ENCODE measurements around the gene PIP4K2C. TPM values are rescaled to one million over a fixed set of nuclear protein-coding genes. Genes with fewer than 3 reads are reported as not detected.

PIP4K2C gene
- total and polyA plus RNA-seq, 10 of the 15 experiments (the other 5 are each of a cell fraction or from before 2014, with no cell fraction given): 4.8 to 25.1 (median 14.9) TPM

DNA sequence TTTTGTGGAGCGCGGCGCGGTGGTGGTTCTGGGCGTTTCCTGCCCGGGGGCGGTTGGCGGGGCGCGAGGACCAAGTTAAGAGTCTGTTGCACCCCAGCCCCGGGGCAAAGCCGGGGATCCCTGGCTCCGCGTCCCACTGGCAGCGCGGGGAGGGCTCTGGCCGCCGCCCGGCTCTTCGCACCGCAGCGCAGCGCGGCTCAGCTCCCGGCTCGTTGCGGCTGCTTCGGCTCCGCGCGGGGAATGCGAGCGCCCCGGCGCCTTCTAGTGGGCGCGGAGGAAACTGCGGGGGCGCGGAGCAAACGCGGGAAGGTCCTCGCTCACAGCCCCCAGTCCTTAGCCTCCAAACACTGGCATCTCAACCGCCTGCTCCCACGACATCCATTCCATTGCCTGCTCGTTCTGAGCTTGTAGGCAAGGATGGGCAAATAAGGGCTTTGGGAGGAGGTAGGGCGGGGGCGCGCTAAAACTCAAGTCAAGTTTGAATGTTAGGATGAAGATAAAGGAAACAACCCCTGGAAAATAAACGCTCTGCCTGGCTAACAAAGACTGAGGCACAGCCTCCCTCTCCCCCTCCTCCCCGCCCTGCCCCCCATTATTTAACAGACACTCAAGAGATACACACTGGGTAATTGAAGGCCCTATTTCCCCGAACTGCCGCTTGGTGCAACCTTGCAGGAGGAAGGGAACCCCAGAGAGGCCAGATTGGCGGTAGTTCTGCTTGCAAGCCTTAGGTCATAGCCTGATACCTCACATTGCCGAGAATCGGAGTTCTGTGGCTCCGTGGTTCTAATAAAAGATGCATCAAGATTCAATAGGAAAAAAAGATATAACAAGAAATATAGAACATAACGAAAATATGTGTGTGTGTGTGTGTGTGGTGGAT lies 42.2 kb downstream of the PIP4K2C start, which contains the start of gene B4GALNT1 (continued):
- no peak for TF ChIP-seq CREB1 (IDR thresholded peaks at IDR 0.05; ENCODE audit: low read depth)
- TF ChIP-seq, protein P1, sequence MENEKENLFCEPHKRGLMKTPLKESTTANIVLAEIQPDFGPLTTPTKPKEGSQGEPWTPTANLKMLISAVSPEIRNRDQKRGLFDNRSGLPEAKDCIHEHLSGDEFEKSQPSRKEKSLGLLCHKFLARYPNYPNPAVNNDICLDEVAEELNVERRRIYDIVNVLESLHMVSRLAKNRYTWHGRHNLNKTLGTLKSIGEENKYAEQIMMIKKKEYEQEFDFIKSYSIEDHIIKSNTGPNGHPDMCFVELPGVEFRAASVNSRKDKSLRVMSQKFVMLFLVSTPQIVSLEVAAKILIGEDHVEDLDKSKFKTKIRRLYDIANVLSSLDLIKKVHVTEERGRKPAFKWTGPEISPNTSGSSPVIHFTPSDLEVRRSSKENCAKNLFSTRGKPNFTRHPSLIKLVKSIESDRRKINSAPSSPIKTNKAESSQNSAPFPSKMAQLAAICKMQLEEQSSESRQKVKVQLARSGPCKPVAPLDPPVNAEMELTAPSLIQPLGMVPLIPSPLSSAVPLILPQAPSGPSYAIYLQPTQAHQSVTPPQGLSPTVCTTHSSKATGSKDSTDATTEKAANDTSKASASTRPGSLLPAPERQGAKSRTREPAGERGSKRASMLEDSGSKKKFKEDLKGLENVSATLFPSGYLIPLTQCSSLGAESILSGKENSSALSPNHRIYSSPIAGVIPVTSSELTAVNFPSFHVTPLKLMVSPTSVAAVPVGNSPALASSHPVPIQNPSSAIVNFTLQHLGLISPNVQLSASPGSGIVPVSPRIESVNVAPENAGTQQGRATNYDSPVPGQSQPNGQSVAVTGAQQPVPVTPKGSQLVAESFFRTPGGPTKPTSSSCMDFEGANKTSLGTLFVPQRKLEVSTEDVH (IDR thresholded peaks at IDR 0.05; ENCODE audit: low read depth, partially characterized antibody): no peak
- no peak for TF ChIP-seq EP300 (IDR thresholded peaks at IDR 0.05; ENCODE audit: borderline replicate concordance in 1 of 2, control insufficient read depth in 1 of 2, low read depth in 2 of 2, low read length in 2 of 2)
- no peak for TF ChIP-seq NFIC (IDR thresholded peaks at IDR 0.05; ENCODE audit: low read depth, low read length)
- TF ChIP-seq IRF4 (IDR thresholded peaks at IDR 0.05; ENCODE audit: low read depth, low read length): no peak
- no peak for TF ChIP-seq SRF (IDR thresholded peaks at IDR 0.05; ENCODE audit: low read depth in 2 of 2, low read length in 2 of 2)
- no peak for TF ChIP-seq ZNF24 (IDR thresholded peaks at IDR 0.05)
- TF ChIP-seq SREBF1 (IDR thresholded peaks at IDR 0.05; ENCODE audit: low read length): no peak
- TF ChIP-seq, protein P2, sequence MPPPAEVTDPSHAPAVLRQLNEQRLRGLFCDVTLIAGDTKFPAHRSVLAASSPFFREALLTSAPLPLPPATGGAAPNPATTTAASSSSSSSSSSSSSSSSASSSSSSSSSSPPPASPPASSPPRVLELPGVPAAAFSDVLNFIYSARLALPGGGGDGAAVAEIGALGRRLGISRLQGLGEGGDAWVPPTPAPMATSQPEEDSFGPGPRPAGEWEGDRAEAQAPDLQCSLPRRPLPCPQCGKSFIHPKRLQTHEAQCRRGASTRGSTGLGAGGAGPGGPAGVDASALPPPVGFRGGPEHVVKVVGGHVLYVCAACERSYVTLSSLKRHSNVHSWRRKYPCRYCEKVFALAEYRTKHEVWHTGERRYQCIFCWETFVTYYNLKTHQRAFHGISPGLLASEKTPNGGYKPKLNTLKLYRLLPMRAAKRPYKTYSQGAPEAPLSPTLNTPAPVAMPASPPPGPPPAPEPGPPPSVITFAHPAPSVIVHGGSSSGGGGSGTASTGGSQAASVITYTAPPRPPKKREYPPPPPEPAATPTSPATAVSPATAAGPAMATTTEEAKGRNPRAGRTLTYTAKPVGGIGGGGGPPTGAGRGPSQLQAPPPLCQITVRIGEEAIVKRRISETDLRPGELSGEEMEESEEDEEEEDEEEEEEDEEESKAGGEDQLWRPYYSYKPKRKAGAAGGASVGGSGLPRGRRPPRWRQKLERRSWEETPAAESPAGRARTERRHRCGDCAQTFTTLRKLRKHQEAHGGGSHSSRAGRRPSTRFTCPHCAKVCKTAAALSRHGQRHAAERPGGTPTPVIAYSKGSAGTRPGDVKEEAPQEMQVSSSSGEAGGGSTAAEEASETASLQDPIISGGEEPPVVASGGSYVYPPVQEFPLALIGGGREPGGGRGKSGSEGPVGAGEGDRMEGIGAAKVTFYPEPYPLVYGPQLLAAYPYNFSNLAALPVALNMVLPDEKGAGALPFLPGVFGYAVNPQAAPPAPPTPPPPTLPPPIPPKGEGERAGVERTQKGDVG (CRISPR knock-in tag; IDR thresholded peaks at IDR 0.05): no peak
- TF ChIP-seq MTA2 (IDR thresholded peaks at IDR 0.05; ENCODE audit: low read depth): no peak
- TF ChIP-seq WRNIP1 (IDR thresholded peaks at IDR 0.05; ENCODE audit: borderline replicate concordance, low read depth, low read length): no peak
- peak; percentile 62; the same call in 1 of the 2 replicates for TF ChIP-seq YY1 (IDR thresholded peaks at IDR 0.05; ENCODE audit: low read depth, low read length)
- TF ChIP-seq SUPT20H (IDR thresholded peaks at IDR 0.05; ENCODE audit: borderline replicate concordance, control insufficient read depth, low read depth, low read length): no peak
- no peak for TF ChIP-seq ATF7 (IDR thresholded peaks at IDR 0.05; ENCODE audit: low read depth)
- peak; percentile 86 for TF ChIP-seq SMARCA5 (IDR thresholded peaks at IDR 0.05)
- no peak for TF ChIP-seq YBX1 (IDR thresholded peaks at IDR 0.05)
- TF ChIP-seq IKZF1 (conservative IDR thresholded peaks at IDR 0.05): peak; percentile 63
- TF ChIP-seq CEBPB (IDR thresholded peaks at IDR 0.05; ENCODE audit: borderline replicate concordance in 1 of 2, low read depth in 2 of 2, low read length in 2 of 2): no peak
- TF ChIP-seq, protein P3, sequence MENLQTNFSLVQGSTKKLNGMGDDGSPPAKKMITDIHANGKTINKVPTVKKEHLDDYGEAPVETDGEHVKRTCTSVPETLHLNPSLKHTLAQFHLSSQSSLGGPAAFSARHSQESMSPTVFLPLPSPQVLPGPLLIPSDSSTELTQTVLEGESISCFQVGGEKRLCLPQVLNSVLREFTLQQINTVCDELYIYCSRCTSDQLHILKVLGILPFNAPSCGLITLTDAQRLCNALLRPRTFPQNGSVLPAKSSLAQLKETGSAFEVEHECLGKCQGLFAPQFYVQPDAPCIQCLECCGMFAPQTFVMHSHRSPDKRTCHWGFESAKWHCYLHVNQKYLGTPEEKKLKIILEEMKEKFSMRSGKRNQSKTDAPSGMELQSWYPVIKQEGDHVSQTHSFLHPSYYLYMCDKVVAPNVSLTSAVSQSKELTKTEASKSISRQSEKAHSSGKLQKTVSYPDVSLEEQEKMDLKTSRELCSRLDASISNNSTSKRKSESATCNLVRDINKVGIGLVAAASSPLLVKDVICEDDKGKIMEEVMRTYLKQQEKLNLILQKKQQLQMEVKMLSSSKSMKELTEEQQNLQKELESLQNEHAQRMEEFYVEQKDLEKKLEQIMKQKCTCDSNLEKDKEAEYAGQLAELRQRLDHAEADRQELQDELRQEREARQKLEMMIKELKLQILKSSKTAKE (IDR thresholded peaks at IDR 0.05; ENCODE audit: low read depth, poor library complexity, severe bottlenecking): no peak
- TF ChIP-seq ZNF622 (IDR thresholded peaks at IDR 0.05): no peak
